HepG2 (cell line): ENCODE data around the gene OMA1. TPM values are rescaled to one million over a fixed set of nuclear protein-coding genes. Genes with fewer than 3 reads are reported as not detected.

Experiments used
- ATAC-seq: fragments of 200-7000 bp; cut with Tn5 transposase; 3 replicates; pipeline ENCODE4 v1.9.1; 2020; ENCODE audit warnings: mild to moderate bottlenecking, moderate library complexity
- BruUV-seq: library from RNA; stranded (reverse); fragments of 400-500 nt; replicated peaks from 2 replicates; lab custom pipeline; 2021; lab: Mats Ljungman, UMichigan
- CTCF ChIA-PET: fragments of 300-600 bp; formaldehyde crosslinking; extraction: SDS; loops from one replicate; lab custom pipeline; 2021; ENCODE audit warnings: low total read pairs, inconsistent platforms, low intra/inter-chr PET ratio; lab: Yijun Ruan, JAX
- POLR2A ChIA-PET: fragments of 350-600 bp; sonication (Branson Sonifier 250); formaldehyde crosslinking; loops from one replicate; lab custom pipeline; 2020; ENCODE audit warnings: antibody characterized with exemption, inconsistent platforms; lab: Yijun Ruan, JAX
- DNase-seq: peaks from one replicate; pipeline ENCODE4 v3.0.0-alpha.2; 2015; ENCODE audit warnings: low spot score
- FAIRE-seq: peaks from 3 replicates; lab custom pipeline; 2011; peaks lifted over from hg19 to GRCh38; lab: Jason Lieb, UNC
- H2AFZ ChIP-seq: one replicate; pipeline ENCODE4 v1.6.1; 2011; ENCODE audit warnings: low read length, inconsistent platforms
- H3K27ac ChIP-seq: fragments of 300-600 bp; 3 replicates; pipeline ENCODE4 v1.8.0; 2011; ENCODE audit warnings: mixed run types, mild to moderate bottlenecking, mixed read lengths, low read length, inconsistent platforms; ENCODE audit not compliant: insufficient read depth; ENCODE audit errors: extremely low read length
- H3K27me3 ChIP-seq, 2 experiments: fragments of 200-600 bp in 1 of 2; 2 replicates in 1 of 2; 3 replicates in 1 of 2; pipeline versions ENCODE4 v1.6.0 to v1.8.0; 2011; ENCODE audit warnings: low read length in 2 of 2, mild to moderate bottlenecking in 2 of 2, moderate library complexity in 2 of 2, inconsistent platforms in 1 of 2; ENCODE audit not compliant: insufficient read depth in 2 of 2, control insufficient read depth in 1 of 2
- H3K36me3 ChIP-seq, 2 experiments: fragments of 200-600 bp in 1 of 2; replicated peaks in 1 of 2; 2 replicates in 1 of 2; 3 replicates in 1 of 2; pipeline versions ENCODE4 v1.5.1 to v1.8.0; 2011; ENCODE audit warnings: low read length in 2 of 2, inconsistent platforms in 1 of 2; ENCODE audit not compliant: insufficient read depth in 2 of 2, control insufficient read depth in 1 of 2
- H3K4me1 ChIP-seq: 2 replicates; pipeline ENCODE4 v1.5.1; 2012; ENCODE audit warnings: low read length, inconsistent platforms; ENCODE audit not compliant: insufficient read depth
- H3K4me2 ChIP-seq: 2 replicates; pipeline ENCODE4 v1.6.0; 2011; ENCODE audit warnings: low read depth, low read length, inconsistent platforms
- H3K4me3 ChIP-seq, 3 experiments: fragments of 200-600 bp in 1 of 3; sonication (generic), shearing (Covaris generic) in 1 of 3; replicated peaks in 1 of 3; 2 replicates each; pipeline ENCODE4 v1.5.1; 2011 to 2016; ENCODE audit warnings: low read length in 3 of 3, inconsistent platforms in 2 of 3, low read depth in 2 of 3, mild to moderate bottlenecking in 2 of 3, control low read depth in 1 of 3, mixed read lengths in 1 of 3; ENCODE audit not compliant: insufficient read depth in 1 of 3
- H3K79me2 ChIP-seq: one replicate; pipeline ENCODE4 v1.6.1; 2011; ENCODE audit warnings: low read length, inconsistent platforms; ENCODE audit not compliant: insufficient read depth
- H3K9ac ChIP-seq: 2 replicates; pipeline ENCODE4 v1.6.0; 2011; ENCODE audit warnings: mild to moderate bottlenecking, low read depth, low read length, inconsistent platforms; ENCODE audit not compliant: insufficient read depth
- H3K9me3 ChIP-seq: 2 replicates; pipeline ENCODE4 v1.5.1; 2012; ENCODE audit warnings: mild to moderate bottlenecking, low read length
- H4K20me1 ChIP-seq: 2 replicates; pipeline ENCODE4 v1.6.0; 2011; ENCODE audit warnings: inconsistent platforms, mild to moderate bottlenecking, low read length, moderate library complexity; ENCODE audit not compliant: insufficient read depth
- AHDC1 ChIP-seq: sonication (generic); formaldehyde crosslinking; IDR thresholded peaks from 2 replicates; pipeline ENCODE4 v1.5.1; 2020; ENCODE audit warnings: mild to moderate bottlenecking, missing genetic modification reagents, borderline replicate concordance
- ARID2 ChIP-seq: sonication (generic); formaldehyde crosslinking; IDR thresholded peaks from 2 replicates; pipeline ENCODE4 v1.8.1; 2022; ENCODE audit warnings: mild to moderate bottlenecking, missing genetic modification reagents, borderline replicate concordance
- CREB1 ChIP-seq, 2 experiments: fragments of 450-650 bp in 1 of 2; IDR thresholded peaks; 2 replicates each; pipeline ENCODE4 v1.6.1; 2016 to 2017; ENCODE audit warnings: control low read depth in 1 of 2, mild to moderate bottlenecking in 1 of 2, missing compliant biosample characterization in 1 of 2, missing genetic modification characterization in 1 of 2
- FOXA3 ChIP-seq: IDR thresholded peaks from 2 replicates; pipeline ENCODE4 v1.6.1; 2016; ENCODE audit warnings: missing genetic modification reagents, missing compliant biosample characterization
- FOXP1 ChIP-seq, 2 experiments: fragments of 450-650 bp in 1 of 2; IDR thresholded peaks; 2 replicates each; pipeline ENCODE4 v1.6.1; 2017 to 2018; ENCODE audit warnings: antibody characterized with exemption in 1 of 2
- FOXP4 ChIP-seq: sonication (generic); formaldehyde crosslinking; IDR thresholded peaks from 2 replicates; pipeline ENCODE4 v1.4.0; 2020; ENCODE audit warnings: missing genetic modification reagents
- HNF4A ChIP-seq: sonication (generic); formaldehyde crosslinking; IDR thresholded peaks from 2 replicates; pipeline ENCODE4 v1.4.0; 2020; ENCODE audit warnings: missing genetic modification reagents
- RXRA ChIP-seq: sonication (generic); formaldehyde crosslinking; IDR thresholded peaks from 2 replicates; pipeline ENCODE4 v1.5.1; 2020; ENCODE audit warnings: missing genetic modification reagents
- SP5 ChIP-seq: IDR thresholded peaks from 2 replicates; pipeline ENCODE4 v1.6.1; 2016; ENCODE audit warnings: low read depth, borderline replicate concordance
- ZMYM3 ChIP-seq: sonication (generic); formaldehyde crosslinking; IDR thresholded peaks from 2 replicates; pipeline ENCODE4 v1.5.1; 2020; ENCODE audit warnings: mild to moderate bottlenecking, missing genetic modification reagents
- ZMYM4 ChIP-seq: sonication (generic); formaldehyde crosslinking; IDR thresholded peaks from 2 replicates; pipeline ENCODE4 v1.8.1; 2023; ENCODE audit warnings: mild to moderate bottlenecking, missing genetic modification reagents
- ZNF430 ChIP-seq: sonication (generic); formaldehyde crosslinking; IDR thresholded peaks from 2 replicates; pipeline ENCODE4 v1.9.0; 2021; ENCODE audit warnings: mild to moderate bottlenecking, missing genetic modification reagents
- WGBS: methylation state at CpG from one replicate; pipeline ENCODE4 v1.1.6; 2017; ENCODE audit warnings: low lambda C conversion rate; 5-methylcytosine and 5-hydroxymethylcytosine counted together
- in situ Hi-C: cut with HindIII; loops from 2 replicates; pipeline ENCODE4 v1.10.0; 2017; ENCODE audit warnings: low pct_unique_long_range_greater_than_20kb; ENCODE audit not compliant: extremely low pct_ligation_motif_present
- intact Hi-C: fragments of 100-400 bp; cut with micrococcal nuclease; formaldehyde crosslinking; loops from one replicate; pipeline ENCODE4 v1.10.0; 2022; ENCODE audit not compliant: unreplicated experiment
- polyA plus RNA-seq, 8 experiments: library from polyadenylated mRNA; depleted of rRNA in 3 of 8; stranded (reverse) in 7 of 8; unstranded in 1 of 8; fragments of >200 nt; fragmentation: Illumina TruSeq in 4 of 8; extraction: Trizol in 4 of 8; gene quantifications; 2 replicates each; pipeline versions ENCODE4 v1.2.1 to v1.2.3, GENCODE V29; 2011 to 2016; ENCODE audit warnings: low read depth in 4 of 8, missing spikeins in 1 of 8, mixed read lengths in 1 of 8; ENCODE audit not compliant: insufficient read depth in 1 of 8
- total RNA-seq, 5 experiments: library from RNA; depleted of rRNA; stranded (reverse); fragments of >200 nt; fragmentation: Illumina TruSeq; extraction: Trizol; gene quantifications; 2 replicates each; pipeline ENCODE4 v1.2.3, GENCODE V29; 2016; ENCODE audit warnings: low read depth in 1 of 5
- TF ChIP-seq, protein P1 (sequence below): sonication (generic); formaldehyde crosslinking; IDR thresholded peaks from 2 replicates; pipeline ENCODE4 v1.4.0; 2020; ENCODE audit warnings: missing genetic modification reagents, mild to moderate bottlenecking, borderline replicate concordance

OMA1 gene
- total and polyA plus RNA-seq, 2 of the 13 experiments (the other 11 are each of a cell fraction or from before 2014, with no cell fraction given): 7.0 to 26.9 TPM

GRCh38 chr1:58451560-58452191 lies 94.8 kb downstream of the OMA1 start:
- no TSS peak for BruUV-seq
- H3K9me3 ChIP-seq: no peaks in the 10 kb centered on the region
- TF ChIP-seq ARID2 (CRISPR knock-in tag): no peak
- peak; percentile 68; the same call in 1 of the 2 replicates for TF ChIP-seq SP5 (CRISPR knock-in tag)
- no peak for TF ChIP-seq ZNF430 (CRISPR knock-in tag)
- no peak for TF ChIP-seq CREB1 (IDR thresholded peaks at IDR 0.05)
- TF ChIP-seq CREB1 (CRISPR knock-in tag; IDR thresholded peaks at IDR 0.05): peak; percentile 45; the same call in 1 of the 2 replicates
- TF ChIP-seq FOXP1 (IDR thresholded peaks at IDR 0.05): no peak
- TF ChIP-seq FOXP1 (CRISPR knock-in tag; IDR thresholded peaks at IDR 0.05): peak; percentile 59
- TF ChIP-seq, protein P1, sequence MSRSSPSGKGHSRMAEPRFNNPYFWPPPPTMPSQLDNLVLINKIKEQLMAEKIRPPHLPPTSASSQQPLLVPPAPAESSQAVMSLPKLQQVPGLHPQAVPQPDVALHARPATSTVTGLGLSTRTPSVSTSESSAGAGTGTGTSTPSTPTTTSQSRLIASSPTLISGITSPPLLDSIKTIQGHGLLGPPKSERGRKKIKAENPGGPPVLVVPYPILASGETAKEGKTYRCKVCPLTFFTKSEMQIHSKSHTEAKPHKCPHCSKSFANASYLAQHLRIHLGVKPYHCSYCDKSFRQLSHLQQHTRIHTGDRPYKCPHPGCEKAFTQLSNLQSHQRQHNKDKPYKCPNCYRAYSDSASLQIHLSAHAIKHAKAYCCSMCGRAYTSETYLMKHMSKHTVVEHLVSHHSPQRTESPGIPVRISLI: peak; percentile 55; the same call in 1 of the 2 replicates
- peak; percentile 16; the same call in 1 of the 2 replicates for TF ChIP-seq FOXA3
- no peak for TF ChIP-seq RXRA
- TF ChIP-seq AHDC1 (CRISPR knock-in tag): peak; percentile 23; the same call in 1 of the 2 replicates
- peak; percentile 48 for TF ChIP-seq ZMYM4 (CRISPR knock-in tag)
- TF ChIP-seq FOXP4 (CRISPR knock-in tag): 0 out of 2 replicates have a peak, but pooled peaks have one; percentile 14
- TF ChIP-seq ZMYM3 (CRISPR knock-in tag): peak; percentile 23; the same call in 1 of the 2 replicates
- TF ChIP-seq HNF4A (CRISPR knock-in tag): peak; percentile 63
- TF ChIP-seq, all 625 proteins: peak for 10
- no peaks in the 10 kb centered on the region for H3K36me3 ChIP-seq
- in situ Hi-C loops (no loop called here), intact Hi-C loops (no loop called here)
- ChIA-PET POLR2A (no interaction called here), CTCF (no interaction called here)
- peak overlapping the region in 1 of 3 experiments; percentile 19; a peak in 2 of 6 replicates for H3K4me3 ChIP-seq
- H2AFZ ChIP-seq: no peak overlapping the region
- no peak overlapping the region for H3K9ac ChIP-seq
- no peaks in the 10 kb centered on the region for H3K27me3 ChIP-seq
- FAIRE-seq (no peak), ATAC-seq (peak; percentile 56), DNase-seq (peak; percentile 8)
- peaks cover 59% of the 10 kb centered on the region for H3K4me1 ChIP-seq
- no peaks in the 10 kb centered on the region for H3K79me2 ChIP-seq
- 7% methylated on average over 14 of the region's 14 CpGs for WGBS
- H3K27ac ChIP-seq: no peak overlapping the region
- H3K4me2 ChIP-seq: peak overlapping the region; percentile 50
- no peaks in the 10 kb centered on the region for H4K20me1 ChIP-seq
